ENCODE results near the gene WRNIP1.

Gene WRNIP1

GRCh38 chr6:2733324-2733723 lies 31.9 kb upstream of the WRNIP1 start:
- TF ChIP-seq CTCF (IDR thresholded peaks at IDR 0.05; ENCODE audit: low read depth, low read length, missing control alignments) = no peak
- DNase-seq (ENCODE audit: low read depth) = peak; percentile 56
- H3K4me3 ChIP-seq (ENCODE audit: low read depth, low read length) = no peak overlapping the region

DNA sequence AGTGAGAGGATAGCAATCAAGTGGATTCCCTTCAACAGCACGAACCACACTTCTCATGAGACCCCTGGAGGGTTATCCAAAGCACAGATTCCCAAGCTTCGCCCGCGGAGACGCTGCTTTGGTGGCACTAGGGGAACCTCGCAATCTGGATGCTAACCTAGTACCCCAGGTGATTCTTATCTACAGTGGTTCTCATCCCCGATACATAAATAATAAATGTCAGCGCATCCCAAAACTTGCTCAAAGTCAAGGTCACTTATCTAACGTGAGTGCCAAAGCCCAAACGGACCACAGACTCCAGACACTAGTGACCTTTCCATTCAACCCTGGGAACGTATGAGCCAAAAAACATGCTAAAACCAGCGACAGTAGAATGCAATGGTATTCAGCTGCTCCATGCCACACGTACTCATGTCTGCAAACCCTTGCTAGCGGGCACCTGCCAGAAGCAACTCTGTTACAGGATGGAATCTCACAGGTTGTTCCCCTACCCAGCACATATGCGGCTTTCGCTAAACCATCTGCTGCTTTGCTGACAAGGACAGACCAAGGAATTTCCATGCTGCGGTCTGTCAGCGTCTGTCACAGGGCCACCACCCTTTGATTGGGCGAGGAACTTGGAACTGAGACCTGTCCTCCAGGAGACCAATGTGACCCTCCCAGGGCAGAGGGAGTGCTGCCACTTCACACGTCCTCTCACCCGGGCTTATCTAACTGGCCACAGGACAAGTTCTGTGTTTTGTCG lies 31.3 kb upstream of the WRNIP1 start:
- no peak for TF ChIP-seq CTCF (IDR thresholded peaks at IDR 0.05; ENCODE audit: low read depth, low read length, missing control alignments)
- H3K4me3 ChIP-seq (ENCODE audit: low read depth, low read length) = no peak overlapping the region
- no peak for DNase-seq (ENCODE audit: low read depth)

GRCh38 chr6:2734488-2735166 lies 30.6 kb upstream of the WRNIP1 start:
- DNase-seq (ENCODE audit: low read depth) = no peak
- no peak for TF ChIP-seq CTCF (IDR thresholded peaks at IDR 0.05; ENCODE audit: low read depth, low read length, missing control alignments)
- H3K4me3 ChIP-seq (ENCODE audit: low read depth, low read length) = no peak overlapping the region

DNA sequence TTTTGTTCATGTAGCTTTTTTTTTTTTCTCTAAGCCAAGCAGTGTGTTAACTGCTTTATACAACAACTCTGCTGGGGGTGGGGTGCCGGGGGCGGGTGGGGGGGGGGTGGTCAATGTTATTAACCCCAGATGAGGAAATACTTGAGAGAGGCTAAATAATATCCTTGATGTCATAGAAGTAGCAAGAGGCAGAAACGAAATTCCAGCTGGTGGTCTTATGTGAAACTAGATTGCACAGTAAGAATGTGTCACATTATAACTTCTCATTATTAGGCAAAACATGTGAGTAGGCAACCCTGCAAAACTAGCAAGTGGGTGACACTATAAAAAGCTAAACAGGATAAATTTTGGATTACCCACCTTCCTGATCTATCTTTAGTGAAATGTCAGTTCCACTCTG lies 27.3 kb upstream of the WRNIP1 start:
- no peak overlapping the region for H3K4me3 ChIP-seq (ENCODE audit: low read depth, low read length)
- TF ChIP-seq CTCF (IDR thresholded peaks at IDR 0.05; ENCODE audit: low read depth, low read length, missing control alignments) = no peak
- DNase-seq (ENCODE audit: low read depth) = no peak

GRCh38 chr6:2738373-2738979 lies 26.7 kb upstream of the WRNIP1 start:
- DNase-seq (ENCODE audit: low read depth) = no peak
- H3K4me3 ChIP-seq (ENCODE audit: low read depth, low read length) = no peak overlapping the region
- TF ChIP-seq CTCF (IDR thresholded peaks at IDR 0.05; ENCODE audit: low read depth, low read length, missing control alignments) = peak; percentile 65

GRCh38 chr6:2739335-2739734 lies 25.9 kb upstream of the WRNIP1 start:
- no peak for TF ChIP-seq CTCF (IDR thresholded peaks at IDR 0.05; ENCODE audit: low read depth, low read length, missing control alignments)
- H3K4me3 ChIP-seq (ENCODE audit: low read depth, low read length) = no peak overlapping the region
- DNase-seq (ENCODE audit: low read depth) = no peak

All from GM12864 (cell line).